HG03442 (cell line): ENCODE data around the gene ALG3.

ENCODE experiments used
- ATAC-seq: cut with Tn5 transposase; IDR thresholded peaks from one replicate; pipeline ENCODE4 v1.9.1; 2021; ENCODE audit warnings: mild to moderate bottlenecking, moderate library complexity; ENCODE audit not compliant: unreplicated experiment

The ALG3 gene

GRCh38 chr3:184260724-184261269, 12.0 kb upstream of the ALG3 start:
- no peak for ATAC-seq

GRCh38 chr3:184259878-184260723, 11.3 kb upstream of the ALG3 start:
- no peak for ATAC-seq

GRCh38 chr3:184259396-184259877, 10.7 kb upstream of the ALG3 start:
- no peak for ATAC-seq

GRCh38 chr3:184258926-184259325, 10.2 kb upstream of the ALG3 start:
- no peak for ATAC-seq

- no peak for ATAC-seq
Observed at GRCh38 chr3:184257083-184257915, 8.5 kb upstream of the ALG3 start.

- no peak for ATAC-seq
Observed at GRCh38 chr3:184255291-184256039, 6.7 kb upstream of the ALG3 start.

GRCh38 chr3:184250167-184250828, 1.5 kb upstream of the ALG3 start:
- peak; percentile 53 for ATAC-seq

- peak; percentile 86 for ATAC-seq
Observed at GRCh38 chr3:184249412-184250166, 827 bp upstream of the ALG3 start, which contains the start of gene EEF1AKMT4. Gene EEF1AKMT4 (plus strand): TSS chr3:184249672. CDS start chr3:184249695, 23 bp downstream.

GRCh38 chr3:184242297-184242685, 6.5 kb downstream of the ALG3 start:
- ATAC-seq, result no peak

- ATAC-seq, result no peak
Observed at GRCh38 chr3:184241447-184242296, 7.1 kb downstream of the ALG3 start.

- ATAC-seq, result no peak
Observed at GRCh38 chr3:184241141-184241446, 7.7 kb downstream of the ALG3 start.

- no peak for ATAC-seq
Observed at GRCh38 chr3:184240384-184241140, 8.2 kb downstream of the ALG3 start.

- no peak for ATAC-seq
Observed at GRCh38 chr3:184239708-184240107, 9.1 kb downstream of the ALG3 start.

- ATAC-seq, result no peak
Observed at GRCh38 chr3:184239221-184239620, 9.5 kb downstream of the ALG3 start.

GRCh38 chr3:184238246-184238818, 10.4 kb downstream of the ALG3 start:
- ATAC-seq, result no peak

- no peak for ATAC-seq
Observed at GRCh38 chr3:184237807-184238206, 11.0 kb downstream of the ALG3 start.

- no peak for ATAC-seq
Observed at GRCh38 chr3:184237211-184237610, 11.6 kb downstream of the ALG3 start.

- no peak for ATAC-seq
Observed at GRCh38 chr3:184236636-184237035, 12.1 kb downstream of the ALG3 start.
